Measurements from ENCODE around the gene RNU6-8. TPM values are rescaled to one million over a fixed set of nuclear protein-coding genes. Genes with fewer than 3 reads are reported as not detected.

RNU6-8 gene
- total and polyA plus RNA-seq, 4 donors: not detected

GRCh38 chr14:32209471-32209870, 6.4 kb upstream of the RNU6-8 start:
- H3K9ac ChIP-seq (ENCODE audit: insufficient read depth in 1 of 2, low read length in 2 of 2): no peak overlapping the region
- DNase-seq (no peak), ATAC-seq (ENCODE audit: insufficient read depth, low FRiP score) (no peak)
- H3K9me3 ChIP-seq (ENCODE audit: control insufficient read depth in 4 of 4, insufficient read depth in 3 of 4, low read length in 3 of 4): no peaks in the 10 kb centered on the region
- no peak overlapping the region for H3K4me3 ChIP-seq
- H3K27ac ChIP-seq (ENCODE audit: low read depth in 1 of 2, low read length in 1 of 2): no peak overlapping the region
- no peaks in the 10 kb centered on the region for H3K27me3 ChIP-seq (ENCODE audit: control insufficient read depth in 3 of 3, insufficient read depth in 3 of 3, low read length in 2 of 3)
- TF ChIP-seq, protein P1, sequence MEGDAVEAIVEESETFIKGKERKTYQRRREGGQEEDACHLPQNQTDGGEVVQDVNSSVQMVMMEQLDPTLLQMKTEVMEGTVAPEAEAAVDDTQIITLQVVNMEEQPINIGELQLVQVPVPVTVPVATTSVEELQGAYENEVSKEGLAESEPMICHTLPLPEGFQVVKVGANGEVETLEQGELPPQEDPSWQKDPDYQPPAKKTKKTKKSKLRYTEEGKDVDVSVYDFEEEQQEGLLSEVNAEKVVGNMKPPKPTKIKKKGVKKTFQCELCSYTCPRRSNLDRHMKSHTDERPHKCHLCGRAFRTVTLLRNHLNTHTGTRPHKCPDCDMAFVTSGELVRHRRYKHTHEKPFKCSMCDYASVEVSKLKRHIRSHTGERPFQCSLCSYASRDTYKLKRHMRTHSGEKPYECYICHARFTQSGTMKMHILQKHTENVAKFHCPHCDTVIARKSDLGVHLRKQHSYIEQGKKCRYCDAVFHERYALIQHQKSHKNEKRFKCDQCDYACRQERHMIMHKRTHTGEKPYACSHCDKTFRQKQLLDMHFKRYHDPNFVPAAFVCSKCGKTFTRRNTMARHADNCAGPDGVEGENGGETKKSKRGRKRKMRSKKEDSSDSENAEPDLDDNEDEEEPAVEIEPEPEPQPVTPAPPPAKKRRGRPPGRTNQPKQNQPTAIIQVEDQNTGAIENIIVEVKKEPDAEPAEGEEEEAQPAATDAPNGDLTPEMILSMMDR (IDR thresholded peaks at IDR 0.05; ENCODE audit: control extremely low read depth, extremely low read depth): no peak
- no peaks in the 10 kb centered on the region for H3K36me3 ChIP-seq (ENCODE audit: control insufficient read depth in 4 of 4, insufficient read depth in 4 of 4, low read length in 4 of 4)
- peaks cover 0 to 2% (median 0%) of the 10 kb centered on the region in 5 donors for H3K4me1 ChIP-seq (ENCODE audit: control insufficient read depth in 5 of 5, insufficient read depth in 5 of 5, low read length in 5 of 5)

DNA sequence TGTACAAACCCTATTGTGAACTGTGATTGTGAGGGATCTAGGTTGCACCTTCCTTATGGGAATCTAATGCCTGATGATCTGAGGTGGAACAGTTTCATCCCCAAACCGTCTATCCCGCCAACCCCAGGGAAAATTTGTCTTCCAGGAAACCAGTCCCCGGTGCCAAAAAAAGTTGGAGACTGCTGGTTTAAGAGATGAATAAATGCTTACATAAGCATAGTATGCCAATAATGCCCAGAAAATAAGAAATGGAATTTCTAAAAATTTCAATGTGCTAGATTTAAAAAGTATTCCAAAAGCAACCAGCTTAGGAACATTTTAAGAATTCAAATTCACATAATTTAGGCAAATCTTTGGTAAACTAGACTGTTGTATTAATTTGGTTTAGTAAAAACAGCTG, 5.4 kb upstream of the RNU6-8 start:
- DNase-seq: no peak
- no peak overlapping the region for H3K9ac ChIP-seq (ENCODE audit: insufficient read depth in 1 of 2, low read length in 2 of 2)
- H3K9me3 ChIP-seq (ENCODE audit: control insufficient read depth in 4 of 4, insufficient read depth in 3 of 4, low read length in 3 of 4): no peaks in the 10 kb centered on the region
- no peaks in the 10 kb centered on the region for H3K36me3 ChIP-seq (ENCODE audit: control insufficient read depth in 4 of 4, insufficient read depth in 4 of 4, low read length in 4 of 4)
- ATAC-seq (ENCODE audit: insufficient read depth, low FRiP score): no peak
- no peak overlapping the region for H3K4me3 ChIP-seq
- TF ChIP-seq, protein P1 (IDR thresholded peaks at IDR 0.05; ENCODE audit: control extremely low read depth, extremely low read depth): no peak
- peaks cover 0 to 7% (median 2%) of the 10 kb centered on the region in 5 donors for H3K4me1 ChIP-seq (ENCODE audit: control insufficient read depth in 5 of 5, insufficient read depth in 5 of 5, low read length in 5 of 5)
- H3K27ac ChIP-seq (ENCODE audit: low read depth in 1 of 2, low read length in 1 of 2): no peak overlapping the region
- no peaks in the 10 kb centered on the region for H3K27me3 ChIP-seq (ENCODE audit: control insufficient read depth in 3 of 3, insufficient read depth in 3 of 3, low read length in 2 of 3)
- 90 to 92% methylated on average over 3 of the region's 3 CpGs for WGBS, 2 donors

DNA sequence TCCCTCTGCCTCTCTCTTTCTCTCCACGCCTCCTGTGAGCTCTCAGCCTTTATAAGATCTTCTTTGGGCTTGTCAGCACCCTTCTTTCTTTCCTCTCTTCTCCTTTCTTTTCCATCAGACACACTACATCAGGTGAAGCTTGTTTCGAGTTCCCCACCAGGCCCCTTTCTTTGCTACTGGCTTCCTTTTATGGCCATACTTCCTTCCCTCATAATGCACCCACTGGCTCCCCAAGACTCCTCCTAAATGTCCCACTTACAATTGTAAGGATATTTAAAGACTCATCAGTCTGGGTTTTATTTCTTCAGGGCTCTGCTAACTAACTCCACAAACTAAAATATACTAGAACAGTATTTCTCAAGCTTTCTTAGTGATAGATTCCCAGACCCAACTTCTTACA, 3.5 kb upstream of the RNU6-8 start:
- 67 to 71% methylated on average over 2 of the region's 2 CpGs for WGBS, 2 donors
- H3K27me3 ChIP-seq (ENCODE audit: control insufficient read depth in 3 of 3, insufficient read depth in 3 of 3, low read length in 2 of 3): no peaks in the 10 kb centered on the region
- no peaks in the 10 kb centered on the region for H3K9me3 ChIP-seq (ENCODE audit: control insufficient read depth in 4 of 4, insufficient read depth in 3 of 4, low read length in 3 of 4)
- peaks cover 0 to 9% (median 2%) of the 10 kb centered on the region in 5 donors for H3K4me1 ChIP-seq (ENCODE audit: control insufficient read depth in 5 of 5, insufficient read depth in 5 of 5, low read length in 5 of 5)
- TF ChIP-seq, protein P1 (IDR thresholded peaks at IDR 0.05; ENCODE audit: control extremely low read depth, extremely low read depth): no peak
- H3K4me3 ChIP-seq: no peak overlapping the region
- no peak for DNase-seq
- no peak overlapping the region for H3K9ac ChIP-seq (ENCODE audit: insufficient read depth in 1 of 2, low read length in 2 of 2)
- H3K27ac ChIP-seq (ENCODE audit: low read depth in 1 of 2, low read length in 1 of 2): no peak overlapping the region
- ATAC-seq (ENCODE audit: insufficient read depth, low FRiP score): no peak
- H3K36me3 ChIP-seq (ENCODE audit: control insufficient read depth in 4 of 4, insufficient read depth in 4 of 4, low read length in 4 of 4): no peaks in the 10 kb centered on the region

DNA sequence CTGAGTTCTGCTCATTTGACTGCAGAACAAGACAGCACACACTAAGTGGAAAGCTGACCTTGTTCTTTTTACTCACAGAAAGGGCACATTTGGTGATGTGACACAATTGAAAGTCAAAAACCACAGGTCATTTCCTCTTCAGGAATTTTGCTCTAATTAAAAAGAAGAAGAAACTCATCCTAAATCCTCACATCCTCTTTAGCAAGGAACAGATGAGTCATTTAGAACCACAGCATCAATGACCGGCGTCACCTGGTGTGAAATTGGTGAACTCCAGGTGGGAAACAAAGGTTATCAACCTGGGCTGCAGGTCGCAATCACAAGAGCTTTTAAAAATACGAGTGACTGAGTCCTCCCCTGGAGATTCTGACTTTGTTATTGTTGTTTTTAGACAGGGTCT, 2.9 kb upstream of the RNU6-8 start:
- no peak overlapping the region for H3K4me3 ChIP-seq
- DNase-seq: no peak
- no peak overlapping the region for H3K27ac ChIP-seq (ENCODE audit: low read depth in 1 of 2, low read length in 1 of 2)
- 47 to 63% methylated on average over 4 of the region's 4 CpGs for WGBS, 2 donors
- peaks cover 0 to 9% (median 2%) of the 10 kb centered on the region in 5 donors for H3K4me1 ChIP-seq (ENCODE audit: control insufficient read depth in 5 of 5, insufficient read depth in 5 of 5, low read length in 5 of 5)
- no peak overlapping the region for H3K9ac ChIP-seq (ENCODE audit: insufficient read depth in 1 of 2, low read length in 2 of 2)
- no peaks in the 10 kb centered on the region for H3K9me3 ChIP-seq (ENCODE audit: control insufficient read depth in 4 of 4, insufficient read depth in 3 of 4, low read length in 3 of 4)
- H3K27me3 ChIP-seq (ENCODE audit: control insufficient read depth in 3 of 3, insufficient read depth in 3 of 3, low read length in 2 of 3): no peaks in the 10 kb centered on the region
- no peaks in the 10 kb centered on the region for H3K36me3 ChIP-seq (ENCODE audit: control insufficient read depth in 4 of 4, insufficient read depth in 4 of 4, low read length in 4 of 4)
- TF ChIP-seq, protein P1 (IDR thresholded peaks at IDR 0.05; ENCODE audit: control extremely low read depth, extremely low read depth): no peak
- no peak for ATAC-seq (ENCODE audit: insufficient read depth, low FRiP score)
